Endothelial cell of umbilical vein (primary cell): Measurements from ENCODE around the gene PDCD1. TPM values are rescaled to one million over a fixed set of nuclear protein-coding genes. Genes with fewer than 3 reads are reported as not detected.

Experiments used
- BruUV-seq: library from RNA; stranded (reverse); fragments of 400-500 nt; replicated peaks from 2 replicates; lab custom pipeline; 2021; lab: Mats Ljungman, UMichigan
- CTCF ChIA-PET: fragments of 300-600, 350-600 bp; sonication (Branson Sonifier 250); formaldehyde crosslinking; loops from one replicate; lab custom pipeline; 2021; ENCODE audit warnings: antibody characterized with exemption, inconsistent platforms; lab: Charles Lee
- POLR2A ChIA-PET: fragments of 300-600, 350-600 bp; sonication (Branson Sonifier 250); formaldehyde crosslinking; loops from one replicate; lab custom pipeline; 2021; ENCODE audit warnings: antibody characterized with exemption, inconsistent platforms; lab: Charles Lee
- DNase-seq: peaks from one replicate; pipeline ENCODE4 v3.0.0-alpha.2; 2011; ENCODE audit warnings: low read depth, low spot score
- FAIRE-seq: peaks from 2 replicates; lab custom pipeline; 2011; peaks lifted over from hg19 to GRCh38; lab: Jason Lieb, UNC
- H2AFZ ChIP-seq: 2 replicates; pipeline ENCODE4 v1.6.0; 2012; ENCODE audit warnings: low read depth, low read length, control low read depth, inconsistent platforms
- H3K27ac ChIP-seq: 2 replicates; pipeline ENCODE4 v1.5.1; 2011; ENCODE audit warnings: low read depth, mild to moderate bottlenecking, control low read depth, low read length, moderate library complexity; ENCODE audit not compliant: insufficient read depth
- H3K27me3 ChIP-seq, 2 experiments: 2 replicates each; pipeline versions ENCODE4 v1.6.0 to v1.6.1; 2011; ENCODE audit warnings: low read length in 2 of 2, mixed read lengths in 1 of 2; ENCODE audit not compliant: control insufficient read depth in 2 of 2, insufficient read depth in 2 of 2
- H3K36me3 ChIP-seq, 2 experiments: 2 replicates in 1 of 2; 3 replicates in 1 of 2; pipeline ENCODE4 v1.5.1; 2011; ENCODE audit warnings: low read length in 2 of 2, mild to moderate bottlenecking in 1 of 2, moderate library complexity in 1 of 2; ENCODE audit not compliant: control insufficient read depth in 2 of 2, insufficient read depth in 2 of 2; ENCODE audit errors: extremely low read depth in 1 of 2
- H3K4me1 ChIP-seq: 3 replicates; pipeline ENCODE4 v1.5.1; 2011; ENCODE audit warnings: mild to moderate bottlenecking, low read length; ENCODE audit not compliant: control insufficient read depth, insufficient read depth; ENCODE audit errors: extremely low read depth
- H3K4me2 ChIP-seq: 2 replicates; pipeline ENCODE4 v1.6.1; 2011; ENCODE audit warnings: low read length, control low read depth, mixed read lengths; ENCODE audit not compliant: insufficient read depth
- H3K4me3 ChIP-seq, 3 experiments: fragments of 200-600 bp in 1 of 3; sonication (generic), shearing (Covaris generic) in 1 of 3; replicated peaks in 1 of 3; 2 replicates each; pipeline ENCODE4 v1.5.1; 2011 to 2016; ENCODE audit warnings: control low read depth in 3 of 3, low read length in 3 of 3, mild to moderate bottlenecking in 2 of 3, inconsistent platforms in 1 of 3, low read depth in 1 of 3, moderate library complexity in 1 of 3; ENCODE audit not compliant: insufficient read depth in 1 of 3
- H3K79me2 ChIP-seq: 2 replicates; pipeline ENCODE4 v1.6.0; 2012; ENCODE audit warnings: low read length, inconsistent platforms; ENCODE audit not compliant: control insufficient read depth, insufficient read depth
- H3K9ac ChIP-seq: replicated peaks from 2 replicates; pipeline ENCODE3; 2011; ENCODE audit warnings: low read length, control low read depth; ENCODE audit not compliant: insufficient read depth; ENCODE audit errors: extremely low read depth
- H3K9me1 ChIP-seq: replicated peaks from 3 replicates; pipeline ENCODE4 v1.6.0; 2011; ENCODE audit warnings: mild to moderate bottlenecking, low read length; ENCODE audit not compliant: control insufficient read depth, insufficient read depth; ENCODE audit errors: extremely low read depth
- H3K9me3 ChIP-seq: replicated peaks from 2 replicates; pipeline ENCODE4 v1.5.1; 2012; ENCODE audit warnings: low read length, inconsistent platforms; ENCODE audit not compliant: control insufficient read depth, insufficient read depth
- H4K20me1 ChIP-seq: replicated peaks from 2 replicates; pipeline ENCODE3; 2011; ENCODE audit warnings: mild to moderate bottlenecking, low read length; ENCODE audit not compliant: control insufficient read depth, insufficient read depth; ENCODE audit errors: extremely low read depth
- EZH2 ChIP-seq: IDR thresholded peaks from 2 replicates; pipeline ENCODE4 v1.6.1; 2012; ENCODE audit warnings: borderline replicate concordance, low read depth, mild to moderate bottlenecking, moderate library complexity, low read length, inconsistent platforms; ENCODE audit not compliant: severe bottlenecking
- FOS ChIP-seq: IDR thresholded peaks from 2 replicates; pipeline ENCODE4 v1.6.1; 2011; ENCODE audit warnings: mild to moderate bottlenecking, low read length, moderate library complexity, borderline replicate concordance; ENCODE audit not compliant: insufficient read depth
- GATA2 ChIP-seq: IDR thresholded peaks from 2 replicates; pipeline ENCODE4 v1.7.0; 2011; ENCODE audit warnings: low read depth, mild to moderate bottlenecking, moderate library complexity, mixed read lengths, low read length; ENCODE audit not compliant: insufficient read length, insufficient read depth
- JUN ChIP-seq: IDR thresholded peaks from 2 replicates; pipeline ENCODE4 v1.6.1; 2011; ENCODE audit warnings: borderline replicate concordance, low read depth; ENCODE audit not compliant: insufficient read length, insufficient read depth
- MAX ChIP-seq: IDR thresholded peaks from 2 replicates; pipeline ENCODE4 v1.6.1; 2011; ENCODE audit not compliant: insufficient read depth, insufficient read length
- MYC ChIP-seq: IDR thresholded peaks from one replicate; pipeline ENCODE4 v1.6.1; 2011; ENCODE audit warnings: mild to moderate bottlenecking, low read depth, low read length
- POLR2A ChIP-seq: IDR thresholded peaks from 2 replicates; pipeline ENCODE4 v1.6.1; 2012; ENCODE audit warnings: low read depth, mild to moderate bottlenecking, control low read depth, low read length
- POLR2AphosphoS5 ChIP-seq: IDR thresholded peaks from 2 replicates; pipeline ENCODE4 v1.6.1; 2012; ENCODE audit warnings: low read depth, mild to moderate bottlenecking, control low read depth, low read length, moderate library complexity; ENCODE audit not compliant: insufficient read depth
- dilution Hi-C: fragments of 300-500 bp; cut with MboI; formaldehyde crosslinking; loops from one replicate; pipeline ENCODE4 v1.15.0; 2019; ENCODE audit warnings: low sequenced_read_pairs; ENCODE audit not compliant: extremely low pct_ligation_motif_present
- intact Hi-C: fragments of 100-400 bp; cut with micrococcal nuclease; formaldehyde crosslinking; loops from one replicate; pipeline ENCODE4 v1.10.0; 2022
- polyA plus RNA-seq, 4 experiments: library from polyadenylated mRNA; depleted of rRNA in 3 of 4; stranded (reverse) in 3 of 4; unstranded in 1 of 4; fragments of >200 nt; gene quantifications; 2 replicates each; pipeline versions ENCODE4 v1.2.1 to v1.2.3, GENCODE V29; 2011 to 2012; ENCODE audit warnings: missing spikeins in 1 of 4
- total RNA-seq: library from RNA; stranded (reverse); gene quantifications from 2 replicates; pipeline ENCODE4 v1.2.3, GENCODE V29; 2021
- TF ChIP-seq, protein P1 (sequence below), 2 donors: IDR thresholded peaks; 1 replicate in 1 of 2; 2 replicates in 1 of 2; pipeline ENCODE4 v1.5.1; 2011; ENCODE audit warnings: low read length in 2 of 2, mild to moderate bottlenecking in 2 of 2, moderate library complexity in 2 of 2, control low read depth in 1 of 2, inconsistent platforms in 1 of 2, low read depth in 1 of 2; ENCODE audit not compliant: insufficient read depth in 1 of 2; ENCODE audit errors: extremely low read depth in 1 of 2

Gene PDCD1
- total and polyA plus RNA-seq, 2 donors (not counting 3 experiments of a cell fraction or from before 2014, with no cell fraction given): not detected

GRCh38 chr2:241891988-241892298, 33.2 kb upstream of the PDCD1 start:
- TF ChIP-seq EZH2 (no peak), GATA2 (no peak), POLR2AphosphoS5 (no peak), FOS (no peak), MAX (no peak), MYC (no peak), POLR2A (no peak), JUN (no peak)
- TF ChIP-seq, protein P1, sequence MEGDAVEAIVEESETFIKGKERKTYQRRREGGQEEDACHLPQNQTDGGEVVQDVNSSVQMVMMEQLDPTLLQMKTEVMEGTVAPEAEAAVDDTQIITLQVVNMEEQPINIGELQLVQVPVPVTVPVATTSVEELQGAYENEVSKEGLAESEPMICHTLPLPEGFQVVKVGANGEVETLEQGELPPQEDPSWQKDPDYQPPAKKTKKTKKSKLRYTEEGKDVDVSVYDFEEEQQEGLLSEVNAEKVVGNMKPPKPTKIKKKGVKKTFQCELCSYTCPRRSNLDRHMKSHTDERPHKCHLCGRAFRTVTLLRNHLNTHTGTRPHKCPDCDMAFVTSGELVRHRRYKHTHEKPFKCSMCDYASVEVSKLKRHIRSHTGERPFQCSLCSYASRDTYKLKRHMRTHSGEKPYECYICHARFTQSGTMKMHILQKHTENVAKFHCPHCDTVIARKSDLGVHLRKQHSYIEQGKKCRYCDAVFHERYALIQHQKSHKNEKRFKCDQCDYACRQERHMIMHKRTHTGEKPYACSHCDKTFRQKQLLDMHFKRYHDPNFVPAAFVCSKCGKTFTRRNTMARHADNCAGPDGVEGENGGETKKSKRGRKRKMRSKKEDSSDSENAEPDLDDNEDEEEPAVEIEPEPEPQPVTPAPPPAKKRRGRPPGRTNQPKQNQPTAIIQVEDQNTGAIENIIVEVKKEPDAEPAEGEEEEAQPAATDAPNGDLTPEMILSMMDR (IDR thresholded peaks at IDR 0.05; ENCODE audit: extremely low read depth in 1 of 2, insufficient read depth in 1 of 2, low read depth in 1 of 2, low read length in 2 of 2): no peak
- no peaks in the 10 kb centered on the region for H4K20me1 ChIP-seq
- H2AFZ ChIP-seq: no peak overlapping the region
- no TSS peak for BruUV-seq
- no peaks in the 10 kb centered on the region for H3K27me3 ChIP-seq
- CTCF ChIA-PET: no interaction called here
- FAIRE-seq (no peak), DNase-seq (no peak)
- H3K9me1 ChIP-seq: no peaks in the 10 kb centered on the region
- H3K9ac ChIP-seq: no peak overlapping the region
- no peaks in the 10 kb centered on the region for H3K36me3 ChIP-seq
- H3K4me2 ChIP-seq: no peak overlapping the region
- no peak overlapping the region for H3K4me3 ChIP-seq
- H3K4me1 ChIP-seq: peaks cover 2% of the 10 kb centered on the region
- intact Hi-C loops: no loop called here
- H3K9me3 ChIP-seq: no peaks in the 10 kb centered on the region
- H3K27ac ChIP-seq: no peak overlapping the region
- dilution Hi-C loops: no loop called here
- H3K79me2 ChIP-seq: no peaks in the 10 kb centered on the region
- POLR2A ChIA-PET: no interaction called here
